HG03460 (cell line): ENCODE results near the gene CD48.
"Not testable (repeated sequence)": the region's sequence is repeated elsewhere in the genome, so short reads cannot be mapped to it uniquely, and the experiment has no call there.

Experiments used
- ATAC-seq: cut with Tn5 transposase; IDR thresholded peaks from one replicate; pipeline ENCODE4 v1.9.1; 2021; ENCODE audit not compliant: unreplicated experiment

The CD48 gene

DNA sequence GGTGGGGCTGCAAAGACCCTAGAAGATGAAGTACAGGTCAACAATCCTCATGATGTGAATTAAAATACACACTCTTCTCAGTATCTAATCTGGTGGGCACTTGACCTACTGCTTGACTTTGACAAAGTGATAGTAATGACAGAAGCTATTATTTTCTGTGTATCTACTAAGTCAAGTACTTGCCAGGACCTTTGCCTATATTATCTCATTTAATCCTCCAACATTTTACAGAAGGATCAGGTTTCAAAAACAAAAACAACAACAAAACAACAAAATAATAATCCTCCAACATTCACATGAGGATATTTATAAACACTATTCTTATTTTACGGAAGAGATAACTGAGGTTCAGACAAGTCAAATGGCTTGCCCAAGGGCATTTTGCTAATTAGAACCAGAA, 4.4 kb upstream of the CD48 start:
- no peak for ATAC-seq

GRCh38 chr1:160714034-160714648, 2.5 kb upstream of the CD48 start:
- not testable (repeated sequence) for ATAC-seq

DNA sequence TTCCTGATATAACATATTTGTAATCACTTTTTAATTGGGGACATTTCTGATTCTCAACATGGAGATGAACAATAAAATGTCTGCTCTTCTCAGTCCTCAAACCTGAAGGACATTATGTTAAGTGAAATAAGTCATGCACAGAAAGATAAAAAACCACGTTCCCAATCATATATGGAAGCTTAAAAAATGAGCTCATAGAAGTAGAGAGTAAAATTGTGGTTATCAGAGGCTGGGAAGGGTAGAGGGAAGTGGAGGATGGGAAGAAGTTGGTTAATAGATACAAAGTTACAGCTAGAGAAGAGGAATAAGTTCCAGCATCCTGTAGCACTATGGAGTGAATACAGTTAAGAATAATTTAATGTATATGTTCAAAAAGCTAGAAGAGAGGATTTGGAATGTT, 1.5 kb upstream of the CD48 start:
- ATAC-seq = no peak

DNA sequence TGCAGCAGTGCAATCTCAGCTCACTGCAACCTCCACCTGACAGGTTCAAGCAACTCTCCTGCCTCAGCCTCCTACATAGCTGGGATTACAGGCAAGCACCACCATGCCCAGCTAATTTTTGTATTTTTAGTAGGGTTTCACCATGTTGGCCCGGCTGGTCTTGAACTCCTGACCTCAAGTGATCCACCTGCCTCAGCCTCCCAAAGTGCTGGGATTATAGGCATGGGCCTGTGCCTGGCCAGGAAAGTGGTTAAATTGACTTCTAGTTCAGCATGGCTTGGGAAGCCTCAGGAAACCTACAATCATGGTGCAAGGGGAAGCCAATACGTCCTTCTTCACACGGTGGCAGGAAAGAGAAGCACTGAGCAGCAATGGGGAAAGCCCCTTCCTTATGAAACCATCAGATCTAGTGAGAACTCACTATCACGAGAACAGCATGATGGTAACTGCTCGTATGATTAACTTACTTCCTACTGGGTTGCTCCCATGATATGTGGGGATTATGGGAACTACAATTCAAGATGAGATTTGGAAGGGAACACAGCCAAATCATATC, 981 bp upstream of the CD48 start:
- peak; percentile 35 for ATAC-seq

- no peak for ATAC-seq
These were observed 383 bp downstream of the CD48 start for GRCh38 chr1:160711276-160711601.

DNA sequence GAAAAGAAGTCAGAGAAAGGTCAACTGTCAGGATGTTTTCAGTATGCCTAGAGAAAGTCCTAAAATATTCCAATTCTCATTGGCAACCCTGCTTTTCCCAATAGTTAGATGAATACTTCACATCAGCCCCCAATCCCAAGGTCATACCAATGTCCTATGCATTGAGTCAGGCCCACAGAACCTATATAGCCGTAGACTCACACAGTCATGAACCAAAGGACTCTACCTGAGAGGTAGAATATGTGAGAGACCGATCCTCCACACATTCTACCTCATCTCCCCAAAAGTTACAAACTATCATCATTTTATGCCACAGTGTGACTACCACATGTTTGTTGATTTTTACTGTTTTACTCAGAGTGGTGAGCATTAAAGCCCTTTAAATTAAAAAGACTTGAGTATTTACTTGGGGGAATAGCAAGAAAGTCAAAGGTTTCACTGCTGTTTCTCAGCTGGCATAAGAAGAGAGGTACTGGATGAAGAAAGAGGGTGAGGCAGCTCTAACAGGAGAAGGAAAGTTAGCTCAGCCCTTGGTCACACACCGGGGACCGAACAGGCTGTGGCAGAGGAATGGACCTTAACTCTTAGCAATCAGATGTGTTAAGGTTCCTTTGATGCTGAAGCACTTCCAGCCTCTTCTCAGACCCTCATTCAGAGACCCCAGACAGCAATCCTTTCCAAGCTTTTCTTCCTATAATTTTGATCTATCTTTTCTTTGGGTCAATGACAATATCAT, 937 bp downstream of the CD48 start:
- no peak for ATAC-seq

DNA sequence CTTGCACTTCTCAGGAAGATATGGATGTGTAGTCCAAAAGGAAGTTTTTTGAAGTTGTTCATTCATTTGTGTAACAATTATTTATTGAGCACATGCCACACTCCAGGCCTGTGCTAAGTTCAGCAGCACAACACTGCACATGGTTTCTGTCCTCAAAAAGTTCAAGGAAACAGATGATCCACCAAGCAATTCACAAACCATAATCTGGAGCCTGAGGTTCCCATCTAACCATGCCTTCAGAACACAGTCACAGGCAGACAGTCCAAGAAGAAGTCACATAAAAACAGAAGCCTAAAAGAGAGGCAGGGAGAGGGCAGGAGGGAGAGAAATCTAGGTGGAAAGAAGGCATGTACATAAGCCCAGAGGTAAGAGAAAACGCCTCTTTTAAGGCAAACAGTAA, 1.9 kb downstream of the CD48 start:
- no peak for ATAC-seq

- peak; percentile 47 for ATAC-seq
These were observed 2.8 kb downstream of the CD48 start for GRCh38 chr1:160708801-160709200.

- no peak for ATAC-seq
These were observed 3.5 kb downstream of the CD48 start for GRCh38 chr1:160708118-160708517.

DNA sequence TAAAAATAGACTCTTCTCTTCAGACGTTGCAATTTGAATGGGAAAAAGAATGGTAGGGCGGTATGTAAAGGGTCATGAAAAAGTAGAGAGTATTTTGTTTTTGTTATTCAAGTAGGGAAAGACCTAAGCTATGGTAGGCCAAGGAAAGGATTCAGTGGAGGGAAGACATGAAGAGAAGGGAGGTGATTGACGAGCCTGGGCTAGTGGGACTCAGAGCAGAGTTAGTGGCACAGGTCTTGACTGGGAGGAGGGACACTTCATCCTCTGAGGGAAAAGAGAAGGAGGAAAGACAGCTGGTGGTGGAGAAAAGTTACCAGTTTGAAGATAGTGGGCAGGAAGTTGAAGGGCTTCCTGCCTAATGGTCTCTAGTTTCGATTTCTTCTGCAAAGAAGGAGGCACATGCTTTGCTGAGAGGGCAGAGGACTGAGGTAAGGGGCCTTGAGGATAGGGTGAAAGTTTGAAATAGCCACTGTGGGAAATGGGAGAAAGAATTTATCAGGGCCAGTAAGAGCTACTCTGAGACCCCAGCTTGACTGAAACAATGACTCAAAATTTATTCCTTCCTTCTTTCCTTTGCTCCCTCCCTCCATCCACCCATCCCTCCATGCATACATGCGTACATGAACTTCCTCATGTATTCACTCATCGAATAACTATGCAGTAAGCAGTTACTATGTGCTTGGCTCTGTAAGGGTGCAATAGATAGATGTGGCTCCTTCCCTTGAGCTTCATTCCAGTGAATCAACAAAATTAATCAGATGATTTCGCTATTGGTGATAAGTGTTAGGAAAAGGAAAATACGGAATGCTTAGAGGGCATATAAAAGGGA, 4.2 kb downstream of the CD48 start:
- ATAC-seq = no peak

DNA sequence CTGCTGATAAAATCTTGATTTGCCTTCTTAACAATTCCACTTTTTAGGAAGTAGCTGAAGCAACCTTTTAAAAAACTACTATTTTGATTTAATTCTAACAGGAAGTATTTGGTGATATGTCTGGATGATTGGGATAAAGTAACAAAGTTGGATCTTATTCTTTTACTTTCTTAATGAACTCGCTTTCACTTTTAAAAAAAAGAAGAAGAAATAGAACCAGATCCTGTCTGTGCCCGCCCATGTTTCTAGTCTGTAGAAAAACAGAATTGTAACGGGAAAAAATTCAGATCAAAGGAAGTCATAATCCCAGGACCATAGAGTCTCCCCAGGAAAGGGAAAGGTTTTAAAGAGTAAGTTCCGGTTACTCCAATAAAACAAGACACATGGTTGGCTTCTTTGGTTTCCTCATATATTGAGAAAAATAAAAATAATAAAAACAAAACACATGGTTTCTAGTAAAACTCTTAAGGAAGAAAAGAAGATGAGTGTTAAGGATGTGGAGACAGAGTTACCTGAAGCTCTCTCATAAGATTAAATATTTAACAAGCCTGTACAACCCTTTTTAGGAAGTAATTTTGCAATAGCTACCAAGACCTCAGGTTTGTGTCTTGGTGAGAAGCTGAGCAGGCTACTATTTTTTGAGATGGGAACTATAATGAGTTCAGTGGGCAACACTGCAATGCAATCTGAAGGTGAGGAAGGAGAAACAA, 4.9 kb downstream of the CD48 start:
- ATAC-seq = no peak

DNA sequence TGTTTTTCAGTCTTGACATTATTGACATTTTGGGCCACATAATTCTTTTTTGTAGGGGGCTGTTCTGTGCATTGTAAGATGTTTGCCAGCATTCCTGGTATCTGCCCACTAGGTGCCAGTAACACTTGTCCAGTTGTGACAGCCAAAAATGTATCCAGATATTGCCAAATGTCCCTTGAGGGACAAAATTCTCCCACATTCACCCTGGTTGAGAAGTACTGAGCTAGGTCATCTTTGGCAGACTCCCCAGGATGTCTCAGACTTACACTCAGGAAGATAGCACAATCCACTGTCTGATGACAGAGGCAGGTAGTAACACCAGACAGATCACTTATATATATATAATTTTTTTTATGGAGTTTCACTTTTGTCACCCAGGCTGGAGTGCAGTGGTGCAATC, 5.9 kb downstream of the CD48 start:
- no peak for ATAC-seq

GRCh38 chr1:160705212-160705621, 6.4 kb downstream of the CD48 start:
- ATAC-seq = not testable (repeated sequence)

GRCh38 chr1:160704250-160704649, 7.4 kb downstream of the CD48 start:
- ATAC-seq = no peak

GRCh38 chr1:160702100-160702499, 9.5 kb downstream of the CD48 start:
- no peak for ATAC-seq

DNA sequence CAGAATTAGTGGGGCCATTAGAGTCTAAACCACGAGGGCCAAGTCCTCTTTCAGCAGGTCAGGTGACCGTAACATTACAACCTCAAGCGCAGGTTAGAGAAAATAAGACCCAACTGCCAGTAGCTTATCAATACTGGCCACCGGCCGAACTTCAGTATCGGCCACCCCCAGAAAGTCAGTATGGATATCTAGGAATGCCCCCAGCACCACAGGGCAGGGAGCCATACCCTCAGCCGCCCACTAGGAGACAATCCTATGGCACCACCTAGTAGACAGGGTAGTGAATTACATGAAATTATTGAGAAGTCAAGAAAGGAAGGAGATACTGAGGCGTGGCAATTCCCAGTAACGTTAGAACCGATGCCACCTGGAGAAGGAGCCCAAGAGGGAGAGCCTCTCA, 19.2 kb downstream of the CD48 start:
- not testable (repeated sequence) for ATAC-seq

- no peak for ATAC-seq
These were observed 26.4 kb downstream of the CD48 start for GRCh38 chr1:160685266-160685665.

DNA sequence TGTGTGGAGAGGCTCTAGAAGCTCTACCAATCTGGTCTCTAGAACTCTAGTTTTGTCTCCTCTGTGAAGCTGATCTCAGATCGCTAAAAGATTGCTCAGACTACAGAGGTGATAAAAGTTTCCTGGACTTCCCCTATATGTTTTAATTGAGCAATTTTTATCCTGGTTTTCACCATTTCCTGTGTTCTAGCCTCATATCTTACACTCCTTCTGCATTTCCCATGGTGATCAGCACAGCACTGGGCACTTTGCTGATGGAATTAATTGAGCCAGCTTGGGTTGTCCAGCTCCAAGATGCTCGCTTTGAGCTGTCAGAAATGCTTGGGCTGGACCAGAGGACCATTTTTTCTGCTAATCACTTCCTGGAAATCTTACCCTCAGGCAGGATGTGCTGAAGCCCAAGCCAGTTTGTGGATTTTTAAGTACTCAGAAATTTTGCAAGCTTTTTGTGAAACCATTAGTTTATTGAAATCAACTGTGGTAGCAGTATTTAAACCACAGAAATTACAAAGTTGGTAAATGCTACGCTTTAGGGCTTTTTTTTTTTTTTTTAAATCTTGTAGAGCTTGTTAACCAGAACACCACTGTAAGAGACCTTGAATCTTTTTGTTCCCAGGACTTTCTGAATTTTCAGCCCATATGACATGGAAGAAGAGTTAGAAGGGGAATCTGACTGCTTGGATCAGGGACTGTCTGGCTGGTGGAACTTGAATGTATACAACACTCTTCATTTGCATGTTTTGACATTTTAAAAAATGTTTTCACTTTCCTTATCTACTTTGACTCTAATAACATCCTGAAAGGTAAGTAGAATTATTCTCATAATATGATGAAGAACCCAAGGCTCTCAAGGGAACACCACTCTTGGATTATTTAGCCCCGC, 28.4 kb downstream of the CD48 start:
- ATAC-seq = no peak

GRCh38 chr1:160681891-160682140, 29.8 kb downstream of the CD48 start:
- no peak for ATAC-seq

GRCh38 chr1:160681066-160681890, 30.3 kb downstream of the CD48 start:
- no peak for ATAC-seq
